ENCODE data around the gene AKT2.

Gene AKT2

GRCh38 chr19:40253611-40254092 lies 31.5 kb downstream of the AKT2 start:
- no peak for DNase-seq (ENCODE audit: low read depth, low spot score)

DNA sequence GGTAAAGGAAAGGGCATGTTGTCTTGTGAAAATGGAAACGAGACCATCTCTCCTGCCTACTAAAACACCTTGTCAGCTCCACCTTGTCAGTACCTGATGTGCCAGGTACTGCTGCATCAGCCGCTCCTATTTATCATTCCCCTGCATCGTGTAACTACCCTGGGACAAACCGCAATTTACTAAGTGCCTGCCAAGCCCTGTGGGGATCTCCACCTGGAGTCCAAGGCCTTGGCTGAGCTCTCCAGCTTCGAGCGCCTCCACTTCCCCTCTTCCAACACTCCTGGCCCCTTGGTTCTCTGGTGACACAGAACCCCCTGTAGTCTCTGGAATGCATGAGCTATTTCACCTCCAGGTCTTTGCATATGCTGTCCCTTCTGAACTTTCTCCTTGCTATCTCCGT lies 32.8 kb downstream of the AKT2 start:
- DNase-seq (ENCODE audit: low read depth, low spot score) = peak; percentile 45

- DNase-seq (ENCODE audit: low read depth, low spot score) = no peak
Observed at GRCh38 chr19:40251991-40252390, 33.2 kb downstream of the AKT2 start.

- no peak for DNase-seq (ENCODE audit: low read depth, low spot score)
Observed at GRCh38 chr19:40251244-40251643, 33.9 kb downstream of the AKT2 start.

DNA sequence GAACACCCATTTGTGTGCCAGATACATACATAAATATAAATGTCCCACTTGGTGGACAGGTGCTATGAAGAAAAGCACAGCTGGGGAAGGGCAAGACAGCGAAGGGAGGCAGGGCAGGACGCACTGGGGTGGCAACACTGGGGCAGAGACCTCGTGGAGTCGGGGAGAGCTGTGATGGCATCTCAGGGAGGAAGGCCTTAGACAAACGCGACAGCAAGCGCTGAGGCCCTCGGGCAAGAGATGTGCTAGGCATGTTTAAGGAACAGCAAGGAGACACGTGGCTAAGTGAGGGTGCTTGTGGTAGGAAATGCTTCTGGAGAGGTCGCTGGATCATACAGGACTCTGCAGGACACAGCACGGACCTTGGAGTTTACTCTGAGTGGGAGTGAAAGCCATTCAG lies 35.4 kb downstream of the AKT2 start:
- no peak for DNase-seq (ENCODE audit: low read depth, low spot score)

DNA sequence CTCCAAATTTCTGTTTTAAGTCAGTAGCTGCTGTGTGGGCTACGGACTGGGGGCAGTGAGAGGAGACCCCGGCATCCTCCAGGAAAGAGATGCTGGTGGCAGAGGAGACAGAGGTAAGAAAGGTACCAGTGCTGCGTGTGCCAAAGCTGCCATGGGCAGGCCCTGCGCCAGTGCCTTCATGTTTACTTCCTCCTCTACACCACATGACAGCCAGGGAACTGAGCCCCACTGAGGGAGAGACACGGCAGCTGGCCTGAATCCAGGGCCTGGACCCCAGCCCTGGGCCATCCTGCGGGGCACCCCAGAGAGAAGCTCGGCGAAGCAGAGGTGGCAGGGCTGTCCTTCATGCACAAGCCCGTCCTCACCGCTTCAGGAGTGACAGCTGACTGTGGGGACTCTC lies 35.9 kb downstream of the AKT2 start:
- DNase-seq (ENCODE audit: low read depth, low spot score) = no peak

DNA sequence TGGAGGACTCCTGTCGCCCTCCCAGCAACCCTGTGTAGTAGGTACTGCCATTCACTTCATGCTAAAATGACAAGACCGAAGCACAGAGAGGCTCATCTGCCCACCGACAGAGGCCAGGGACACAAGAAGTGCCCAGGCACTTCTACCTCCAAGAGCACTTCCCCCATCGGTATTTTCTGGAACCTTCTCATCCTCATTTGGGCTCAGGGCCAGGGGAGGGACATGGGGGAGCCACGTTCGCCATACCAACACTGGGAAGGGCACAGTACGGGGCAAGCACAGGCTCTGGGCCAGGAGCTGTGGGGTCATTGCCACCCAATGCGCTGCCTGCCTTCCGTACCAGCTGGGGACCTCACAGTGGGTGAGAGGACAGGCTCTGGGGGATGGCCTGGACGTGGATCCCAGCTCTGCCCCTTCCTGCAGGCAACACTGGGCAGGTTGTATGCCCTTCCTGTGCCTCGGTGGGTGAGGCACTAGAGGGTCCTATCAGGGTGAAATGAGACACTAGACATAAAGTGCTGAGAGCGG lies 37.3 kb downstream of the AKT2 start:
- no peak for DNase-seq (ENCODE audit: low read depth, low spot score)

GRCh38 chr19:40247178-40247577 lies 38.0 kb downstream of the AKT2 start:
- DNase-seq (ENCODE audit: low read depth, low spot score) = no peak

DNA sequence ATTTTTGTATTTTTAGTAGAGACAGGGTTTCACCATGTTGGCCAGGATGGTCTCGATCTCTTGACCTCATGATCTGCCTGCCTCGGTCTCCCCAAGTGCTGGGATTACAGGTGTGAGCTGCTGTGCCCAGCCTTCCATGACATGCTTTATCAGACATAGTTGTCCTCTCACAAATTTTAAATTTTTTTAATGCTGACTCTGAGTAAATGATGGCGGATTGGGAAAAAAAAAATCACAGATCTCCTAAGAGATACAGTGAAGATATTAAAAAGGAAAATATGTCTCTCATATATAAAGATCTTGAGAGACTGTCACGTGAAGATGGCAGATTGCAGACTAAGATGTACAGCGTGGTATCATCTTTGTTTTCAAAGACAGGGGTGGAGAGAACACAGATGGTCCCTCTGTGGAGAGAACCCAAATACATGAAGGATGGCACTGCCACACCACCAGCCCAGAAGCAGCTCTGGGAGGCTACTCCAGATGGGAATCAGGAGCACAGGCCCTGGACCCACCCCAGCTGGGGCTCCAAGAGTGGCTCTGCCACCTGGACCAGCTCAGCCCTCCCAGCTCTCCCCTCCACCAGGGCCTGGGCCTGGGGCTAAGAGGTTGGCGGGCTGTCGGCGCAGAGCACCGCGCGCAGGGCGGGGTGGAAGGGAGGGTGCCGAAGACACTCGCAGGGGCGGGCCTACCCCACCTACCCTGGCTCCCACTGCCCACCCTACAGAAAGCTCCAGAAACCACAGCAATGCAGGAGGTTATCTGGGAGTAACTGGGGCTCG lies 38.7 kb downstream of the AKT2 start:
- no peak for DNase-seq (ENCODE audit: low read depth, low spot score)

DNA sequence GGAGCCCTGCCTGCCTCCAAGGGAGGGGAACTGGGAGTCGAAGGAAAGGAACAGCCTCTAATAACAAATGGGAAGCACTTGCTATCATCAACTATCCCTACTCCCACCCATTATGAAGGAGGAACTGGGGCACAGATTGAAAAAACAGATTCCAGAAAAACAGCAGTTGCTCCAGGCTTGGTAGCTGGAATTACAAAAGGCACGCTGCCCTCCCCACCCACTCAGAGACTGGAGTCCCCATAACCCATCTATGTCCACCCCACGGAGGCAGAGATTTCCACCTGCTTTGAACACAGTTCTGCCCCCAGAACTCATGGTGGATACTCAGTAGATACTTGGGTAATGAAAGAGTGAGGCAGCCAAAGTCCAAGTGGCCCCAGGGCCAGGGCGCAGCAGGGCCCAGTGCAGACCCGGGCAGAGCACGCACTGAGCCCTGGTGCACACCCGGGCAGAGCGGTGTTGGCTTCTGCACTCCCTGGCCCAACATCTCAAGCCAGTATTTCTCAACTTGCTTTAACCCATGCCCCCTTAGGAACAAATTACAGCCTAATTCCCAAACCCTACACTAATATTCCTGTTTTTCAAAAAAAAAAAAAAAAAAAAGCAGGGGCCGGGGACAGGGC lies 39.5 kb downstream of the AKT2 start:
- DNase-seq (ENCODE audit: low read depth, low spot score) = no peak

- no peak for DNase-seq (ENCODE audit: low read depth, low spot score)
Observed at GRCh38 chr19:40244579-40245317, 40.4 kb downstream of the AKT2 start.

DNA sequence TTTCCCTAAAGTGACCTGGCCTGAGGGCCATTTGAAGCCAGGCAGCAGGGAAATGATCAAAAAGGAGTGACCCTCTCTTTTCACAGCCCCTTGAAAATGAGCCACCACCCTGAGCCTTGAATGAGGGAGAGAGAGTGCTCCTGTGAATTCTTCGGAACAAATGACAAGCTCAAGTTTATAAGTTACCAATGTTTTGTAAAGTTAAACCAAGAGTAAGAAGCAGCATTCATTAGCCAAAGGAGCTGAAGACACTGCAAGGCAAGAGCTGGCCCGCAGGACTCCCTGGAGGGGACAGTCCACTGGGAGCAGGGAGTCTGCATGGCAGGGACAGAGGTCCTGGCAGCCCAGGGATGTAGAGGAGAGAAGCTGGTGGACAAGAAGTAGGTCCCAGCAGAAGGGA lies 42.0 kb downstream of the AKT2 start:
- no peak for DNase-seq (ENCODE audit: low read depth, low spot score)

DNA sequence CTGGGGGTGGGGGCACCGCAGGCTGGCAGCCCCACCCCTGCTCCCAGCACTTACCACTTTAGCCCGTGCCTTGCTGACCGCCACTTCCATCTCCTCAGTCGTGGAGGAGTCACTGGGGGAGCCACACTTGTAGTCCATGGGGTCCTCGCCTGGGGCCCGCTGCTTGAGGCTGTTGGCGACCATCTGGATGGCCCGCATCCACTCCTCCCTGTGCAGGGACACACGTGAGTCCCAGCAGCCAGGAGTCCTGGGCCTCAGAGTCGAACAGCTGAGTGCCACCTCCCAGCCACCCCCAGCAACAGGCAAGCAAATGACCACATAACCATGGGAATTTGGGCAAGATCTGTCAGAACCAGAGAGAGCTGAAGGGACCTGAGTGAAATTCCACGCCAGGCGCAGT lies 42.7 kb downstream of the AKT2 start:
- no peak for DNase-seq (ENCODE audit: low read depth, low spot score)

DNA sequence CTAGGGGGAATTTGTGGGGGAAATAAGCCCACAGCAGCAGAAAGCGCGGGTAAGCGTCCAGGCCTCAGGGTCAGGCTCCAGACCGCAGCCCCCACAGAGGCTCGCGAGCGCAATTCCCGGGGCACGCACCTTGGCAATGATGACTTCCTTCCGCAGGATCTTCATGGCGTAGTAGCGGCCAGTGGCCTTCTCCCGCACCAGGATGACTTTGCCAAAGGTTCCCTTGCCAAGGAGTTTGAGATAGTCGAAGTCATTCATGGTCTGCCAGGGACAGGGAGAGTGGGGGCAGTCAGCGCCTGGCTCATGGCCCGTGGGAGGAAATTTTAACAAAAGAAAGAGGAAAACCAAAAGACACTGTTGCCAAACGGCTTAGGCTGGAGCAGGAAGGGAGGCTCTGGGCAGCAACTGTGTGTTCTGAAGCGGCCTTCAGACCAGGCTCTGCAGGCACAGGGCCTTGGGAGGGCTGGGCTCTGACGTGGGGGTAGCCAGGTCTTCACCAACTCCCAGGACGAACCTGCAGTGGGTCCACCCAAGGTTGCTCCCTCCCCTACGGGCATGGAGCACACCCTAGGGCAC lies 43.2 kb downstream of the AKT2 start:
- no peak for DNase-seq (ENCODE audit: low read depth, low spot score)

DNA sequence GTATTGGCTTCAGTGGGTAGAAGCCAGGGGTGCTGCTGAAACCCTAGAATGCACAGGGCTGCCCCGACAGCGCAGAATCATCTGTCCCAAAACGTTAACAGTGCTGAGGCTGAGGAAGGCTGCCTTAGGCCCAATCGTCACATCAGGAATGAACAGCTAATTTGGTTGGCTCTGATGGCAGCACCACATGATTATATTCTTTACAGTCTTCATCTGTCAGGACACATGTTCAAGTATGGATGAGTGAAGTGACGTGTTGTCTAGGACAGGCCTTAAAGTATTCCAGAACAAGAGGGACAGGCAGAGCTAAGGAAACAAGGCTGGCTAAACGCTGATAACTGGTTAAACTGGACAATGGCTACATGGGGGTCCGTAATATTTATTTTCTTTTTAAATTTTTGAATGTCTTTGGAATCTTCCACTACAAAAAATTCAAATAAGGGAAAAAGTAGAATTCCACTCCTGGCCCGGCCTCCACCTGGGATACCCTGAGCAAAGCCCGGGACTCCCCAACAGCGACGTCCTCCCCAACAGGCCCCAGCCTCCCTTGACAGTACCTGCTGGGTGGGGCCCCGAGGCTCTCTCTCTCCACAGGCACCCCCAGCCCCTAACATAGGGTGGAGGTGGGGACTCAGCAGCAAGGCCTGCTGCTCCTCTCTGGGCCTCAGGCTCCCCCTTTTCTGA lies 43.9 kb downstream of the AKT2 start:
- no peak for DNase-seq (ENCODE audit: low read depth, low spot score)

- DNase-seq (ENCODE audit: low read depth, low spot score) = no peak
Observed at GRCh38 chr19:40240332-40240731, 44.8 kb downstream of the AKT2 start.

GRCh38 chr19:40239415-40240226 lies 45.5 kb downstream of the AKT2 start:
- no peak for DNase-seq (ENCODE audit: low read depth, low spot score)

DNA sequence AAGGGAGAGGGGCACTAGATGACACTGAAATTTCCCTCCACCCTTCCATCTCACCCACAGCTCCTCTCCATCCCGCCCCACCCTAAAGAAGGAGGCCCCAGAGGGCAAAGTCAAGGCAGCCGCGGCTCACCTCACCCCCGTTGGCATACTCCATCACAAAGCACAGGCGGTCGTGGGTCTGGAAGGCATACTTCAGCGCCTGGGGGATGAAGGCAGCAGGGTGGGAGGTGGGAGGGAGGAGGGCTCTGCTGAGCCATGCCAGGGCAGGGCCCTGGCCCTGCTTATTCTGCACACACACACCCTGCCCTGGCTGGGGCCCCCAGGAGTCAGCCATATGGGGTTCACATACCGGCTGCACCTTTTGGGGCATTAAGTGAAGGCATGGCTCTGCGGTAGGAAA lies 46.4 kb downstream of the AKT2 start:
- DNase-seq (ENCODE audit: low read depth, low spot score) = no peak

DNA sequence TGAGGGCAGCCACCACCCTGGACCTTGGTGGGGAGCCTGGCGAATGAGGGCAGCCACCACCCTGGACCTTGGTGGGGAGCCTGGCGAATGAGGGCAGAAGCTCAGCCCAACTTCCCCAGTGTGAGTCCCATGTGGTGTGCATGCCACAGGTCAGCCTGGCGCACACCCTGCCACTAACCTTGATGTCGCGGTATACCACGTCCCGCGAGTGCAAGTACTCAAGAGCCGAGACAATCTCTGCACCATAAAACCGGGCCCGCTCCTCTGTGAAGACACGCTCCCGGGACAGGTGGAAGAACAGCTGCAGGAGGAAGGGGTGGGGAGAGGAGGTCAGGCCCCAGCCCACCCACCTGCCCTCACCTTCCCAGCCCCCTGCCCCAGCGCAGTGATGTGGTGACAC lies 47.4 kb downstream of the AKT2 start:
- DNase-seq (ENCODE audit: low read depth, low spot score) = no peak

- DNase-seq (ENCODE audit: low read depth, low spot score) = no peak
Observed at GRCh38 chr19:40236366-40236765, 48.8 kb downstream of the AKT2 start.

DNA sequence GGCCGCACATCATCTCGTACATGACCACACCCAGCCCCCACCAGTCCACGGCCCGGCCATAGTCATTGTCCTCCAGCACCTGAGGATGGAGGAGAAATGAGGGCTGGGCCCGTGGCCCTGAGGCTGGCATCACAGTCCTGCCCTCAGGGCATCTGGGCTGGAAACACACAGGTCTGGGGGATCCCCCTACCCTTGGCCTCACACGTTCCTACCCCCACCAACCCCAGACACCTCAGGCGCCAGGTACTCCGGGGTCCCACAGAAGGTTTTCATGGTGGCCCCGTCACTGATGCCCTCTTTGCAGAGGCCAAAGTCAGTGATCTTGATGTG lies 49.2 kb downstream of the AKT2 start:
- DNase-seq (ENCODE audit: low read depth, low spot score) = no peak
